ENCODE data around the gene ASB6. TPM values are rescaled to one million over a fixed set of nuclear protein-coding genes. Genes with fewer than 3 reads are reported as not detected.

The ASB6 gene
- 10 to 100 TPM; 24.9 to 25.1 TPM for total RNA-seq

GRCh38 chr9:129641750-129642585, at the start of gene ASB6:
TSS of gene ASB6 (minus strand) at chr9:129642151. CDS start at chr9:129641999, 152 bp downstream.
- no peaks in the 10 kb centered on the region for H3K27me3 Mint-ChIP-seq

GRCh38 chr9:129688285-129689043, 46.5 kb upstream of the ASB6 start:
- Mint-ChIP-seq H3K36me3 (no peaks in the 10 kb centered on the region), H3K9me3 (peaks cover 4% of the 10 kb centered on the region), H3K27ac (no peak overlapping the region), H3K4me1 (no peaks in the 10 kb centered on the region), H3K4me3 (no peak overlapping the region), H3K27me3 (peaks cover 5% of the 10 kb centered on the region)
- no peak for DNase-seq

More at GRCh38 chr9:129641750-129642585, at the start of gene ASB6:
- Mint-ChIP-seq H3K36me3 (peaks cover 11% of the 10 kb centered on the region), H3K4me3 (peak within 1 kb of the TSS; percentile 84), H3K9me3 (no peaks in the 10 kb centered on the region), H3K4me1 (peaks cover 11% of the 10 kb centered on the region), H3K27ac (peak within 1 kb of the TSS; percentile 74)
- peak; percentile 99 for DNase-seq

GRCh38 chr9:129687391-129687790, 45.4 kb upstream of the ASB6 start:
- Mint-ChIP-seq H3K9me3 (peaks cover under 1% of the 10 kb centered on the region), H3K27ac (no peak overlapping the region), H3K27me3 (peaks cover 2% of the 10 kb centered on the region), H3K36me3 (no peaks in the 10 kb centered on the region), H3K4me3 (no peak overlapping the region), H3K4me1 (no peaks in the 10 kb centered on the region)
- no peak for DNase-seq

- Mint-ChIP-seq H3K4me3 (no peak overlapping the region), H3K36me3 (no peaks in the 10 kb centered on the region), H3K9me3 (no peaks in the 10 kb centered on the region), H3K27me3 (no peaks in the 10 kb centered on the region), H3K27ac (no peak overlapping the region), H3K4me1 (no peaks in the 10 kb centered on the region)
- DNase-seq, result no peak
Observed at GRCh38 chr9:129686736-129687135, 44.8 kb upstream of the ASB6 start.

GRCh38 chr9:129685933-129686259, 43.9 kb upstream of the ASB6 start:
- Mint-ChIP-seq H3K9me3 (no peaks in the 10 kb centered on the region), H3K4me1 (no peaks in the 10 kb centered on the region), H3K4me3 (no peak overlapping the region), H3K27ac (no peak overlapping the region), H3K36me3 (no peaks in the 10 kb centered on the region), H3K27me3 (peaks cover 4% of the 10 kb centered on the region)
- no peak for DNase-seq

- Mint-ChIP-seq H3K27me3 (peaks cover 4% of the 10 kb centered on the region), H3K4me1 (no peaks in the 10 kb centered on the region), H3K36me3 (no peaks in the 10 kb centered on the region), H3K27ac (no peak overlapping the region), H3K4me3 (no peak overlapping the region), H3K9me3 (no peaks in the 10 kb centered on the region)
- DNase-seq, result no peak
Observed at GRCh38 chr9:129685220-129685932, 43.4 kb upstream of the ASB6 start.

- no peak overlapping the region for H3K27ac Mint-ChIP-seq
- no peaks in the 10 kb centered on the region for H3K36me3 Mint-ChIP-seq
- H3K4me1 Mint-ChIP-seq, result no peaks in the 10 kb centered on the region
- DNase-seq, result no peak
- H3K27me3 Mint-ChIP-seq, result peaks cover 12% of the 10 kb centered on the region
- no peak overlapping the region for H3K4me3 Mint-ChIP-seq
- H3K9me3 Mint-ChIP-seq, result no peaks in the 10 kb centered on the region
Observed at GRCh38 chr9:129682381-129682780, 40.4 kb upstream of the ASB6 start.

GRCh38 chr9:129681924-129682323, 40.0 kb upstream of the ASB6 start:
- Mint-ChIP-seq H3K4me1 (no peaks in the 10 kb centered on the region), H3K36me3 (no peaks in the 10 kb centered on the region), H3K27ac (no peak overlapping the region), H3K4me3 (no peak overlapping the region), H3K27me3 (peaks cover 12% of the 10 kb centered on the region), H3K9me3 (no peaks in the 10 kb centered on the region)
- DNase-seq, result no peak

- H3K27ac Mint-ChIP-seq, result no peak overlapping the region
- H3K4me3 Mint-ChIP-seq, result no peak overlapping the region
- no peak for DNase-seq
- peaks cover 17% of the 10 kb centered on the region for H3K27me3 Mint-ChIP-seq
- no peaks in the 10 kb centered on the region for H3K4me1 Mint-ChIP-seq
- no peaks in the 10 kb centered on the region for H3K9me3 Mint-ChIP-seq
- no peaks in the 10 kb centered on the region for H3K36me3 Mint-ChIP-seq
Observed at GRCh38 chr9:129679537-129679936, 37.6 kb upstream of the ASB6 start.

- H3K4me3 Mint-ChIP-seq, result no peak overlapping the region
- no peaks in the 10 kb centered on the region for H3K4me1 Mint-ChIP-seq
- no peaks in the 10 kb centered on the region for H3K9me3 Mint-ChIP-seq
- DNase-seq, result no peak
- no peak overlapping the region for H3K27ac Mint-ChIP-seq
- peaks cover 17% of the 10 kb centered on the region for H3K27me3 Mint-ChIP-seq
- H3K36me3 Mint-ChIP-seq, result no peaks in the 10 kb centered on the region
Observed at GRCh38 chr9:129678844-129679243, 36.9 kb upstream of the ASB6 start.

GRCh38 chr9:129677456-129677855, 35.5 kb upstream of the ASB6 start:
- H3K9me3 Mint-ChIP-seq, result no peaks in the 10 kb centered on the region
- no peak overlapping the region for H3K4me3 Mint-ChIP-seq
- H3K27ac Mint-ChIP-seq, result no peak overlapping the region
- H3K4me1 Mint-ChIP-seq, result no peaks in the 10 kb centered on the region
- no peak for DNase-seq
- H3K36me3 Mint-ChIP-seq, result no peaks in the 10 kb centered on the region
- H3K27me3 Mint-ChIP-seq, result peaks cover 17% of the 10 kb centered on the region

- H3K9me3 Mint-ChIP-seq, result no peaks in the 10 kb centered on the region
- H3K27ac Mint-ChIP-seq, result no peak overlapping the region
- peaks cover 17% of the 10 kb centered on the region for H3K27me3 Mint-ChIP-seq
- DNase-seq, result no peak
- H3K36me3 Mint-ChIP-seq, result no peaks in the 10 kb centered on the region
- no peaks in the 10 kb centered on the region for H3K4me1 Mint-ChIP-seq
- no peak overlapping the region for H3K4me3 Mint-ChIP-seq
Observed at GRCh38 chr9:129676975-129677374, 35.0 kb upstream of the ASB6 start.

- Mint-ChIP-seq H3K27me3 (peaks cover 16% of the 10 kb centered on the region), H3K36me3 (no peaks in the 10 kb centered on the region), H3K27ac (peak overlapping the region; percentile 2), H3K4me1 (no peaks in the 10 kb centered on the region), H3K9me3 (no peaks in the 10 kb centered on the region), H3K4me3 (no peak overlapping the region)
- DNase-seq, result no peak
Observed at GRCh38 chr9:129676287-129676686, 34.3 kb upstream of the ASB6 start.

GRCh38 chr9:129675620-129676019, 33.7 kb upstream of the ASB6 start:
- Mint-ChIP-seq H3K4me3 (no peak overlapping the region), H3K27me3 (peaks cover 12% of the 10 kb centered on the region), H3K4me1 (no peaks in the 10 kb centered on the region), H3K9me3 (no peaks in the 10 kb centered on the region), H3K27ac (no peak overlapping the region), H3K36me3 (no peaks in the 10 kb centered on the region)
- DNase-seq, result no peak

GRCh38 chr9:129674229-129674628, 32.3 kb upstream of the ASB6 start:
- DNase-seq, result no peak
- H3K27me3 Mint-ChIP-seq, result peaks cover 21% of the 10 kb centered on the region
- no peaks in the 10 kb centered on the region for H3K36me3 Mint-ChIP-seq
- H3K27ac Mint-ChIP-seq, result no peak overlapping the region
- H3K4me1 Mint-ChIP-seq, result no peaks in the 10 kb centered on the region
- H3K9me3 Mint-ChIP-seq, result no peaks in the 10 kb centered on the region
- H3K4me3 Mint-ChIP-seq, result no peak overlapping the region
